GM04504 (cell line): Measurements from ENCODE around the gene ATF1.
A peak's percentile ranks its signal among the peaks of the same experiment; 100 is the strongest.

Experiments
- DNase-seq: peaks from one replicate; pipeline ENCODE4 v3.0.0-alpha.2; 2012; ENCODE audit warnings: low read depth

Gene ATF1

DNA sequence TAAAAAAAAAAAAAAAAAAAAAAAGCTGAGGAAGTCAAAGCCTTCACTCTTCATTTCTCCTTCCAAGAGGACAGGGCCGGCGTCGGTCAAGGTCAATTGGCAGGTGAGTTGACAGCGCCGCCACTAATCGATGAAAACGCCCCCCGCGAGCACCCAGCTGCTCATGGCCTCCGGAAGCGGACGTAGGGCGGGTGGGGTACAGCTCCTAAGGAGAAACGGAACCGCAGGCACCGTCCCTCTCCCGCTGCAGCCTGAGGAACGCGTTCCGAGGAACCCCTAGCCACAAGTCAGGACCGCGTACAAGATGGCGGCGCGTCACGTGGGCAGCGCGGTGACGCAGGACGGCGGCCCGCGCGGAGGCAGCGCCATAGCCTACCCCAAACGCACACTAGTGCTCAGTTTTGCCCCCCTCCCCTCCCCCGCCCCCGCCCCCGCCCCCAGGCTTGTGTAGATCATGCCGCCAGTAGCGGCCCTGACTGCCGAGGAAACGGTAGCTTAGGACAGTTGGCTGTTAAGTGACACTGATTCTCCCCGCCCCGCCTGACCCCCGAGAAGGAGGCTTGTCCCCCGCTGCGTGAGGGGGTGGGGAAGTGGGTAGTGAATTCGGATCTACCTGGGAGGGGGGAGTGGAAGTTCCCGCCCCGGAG, at the start of gene ATF1:
TSS of gene ATF1 (plus strand) at position 463 of the 647 bp plus-strand sequence. CDS start 16,045 bp downstream, outside the sequence.
- DNase-seq, result peak; percentile 73

DNA sequence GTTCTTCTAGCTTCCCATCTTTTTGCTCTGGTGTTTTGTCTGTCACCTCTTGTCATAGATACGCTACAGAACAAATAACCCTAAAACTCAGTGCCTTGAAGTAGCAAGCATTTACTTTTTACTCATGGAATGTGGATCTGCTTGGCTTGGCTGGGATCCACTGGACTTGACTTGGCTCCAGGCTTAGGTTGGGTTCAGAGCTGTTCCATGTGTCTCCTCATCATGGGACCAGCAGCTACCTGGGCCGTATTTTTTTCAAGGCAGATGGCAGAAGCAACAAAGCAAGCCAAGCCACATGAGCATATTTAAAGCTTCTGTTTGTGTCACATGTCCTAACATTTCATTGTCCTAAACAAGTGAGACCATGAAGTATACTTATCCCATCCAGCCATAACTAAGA, 48.7 kb upstream of the ATF1 start:
- no peak for DNase-seq

DNA sequence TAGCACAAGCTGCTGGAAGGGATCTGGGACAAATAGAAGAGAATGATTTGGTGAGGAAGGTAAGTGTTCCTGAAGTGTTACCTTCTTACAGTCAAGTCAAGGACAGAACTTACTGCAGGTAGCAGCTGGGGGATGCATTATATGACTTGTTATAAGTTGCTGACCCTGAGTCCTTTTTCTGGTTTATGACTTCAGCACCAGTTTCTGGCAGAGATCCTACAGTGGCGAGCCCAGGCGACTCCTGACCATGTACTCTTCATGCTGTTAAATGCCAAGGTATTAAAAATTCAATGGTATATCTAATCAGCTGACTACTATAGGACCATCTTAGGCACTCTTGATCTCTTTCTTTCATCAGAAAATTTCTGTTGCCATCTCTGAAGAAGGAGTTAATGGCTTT, 45.1 kb upstream of the ATF1 start:
- DNase-seq, result no peak

- DNase-seq, result no peak
These were observed 43.8 kb upstream of the ATF1 start for GRCh38 chr12:50720085-50720484.

GRCh38 chr12:50720501-50720900, 43.4 kb upstream of the ATF1 start:
- no peak for DNase-seq

DNA sequence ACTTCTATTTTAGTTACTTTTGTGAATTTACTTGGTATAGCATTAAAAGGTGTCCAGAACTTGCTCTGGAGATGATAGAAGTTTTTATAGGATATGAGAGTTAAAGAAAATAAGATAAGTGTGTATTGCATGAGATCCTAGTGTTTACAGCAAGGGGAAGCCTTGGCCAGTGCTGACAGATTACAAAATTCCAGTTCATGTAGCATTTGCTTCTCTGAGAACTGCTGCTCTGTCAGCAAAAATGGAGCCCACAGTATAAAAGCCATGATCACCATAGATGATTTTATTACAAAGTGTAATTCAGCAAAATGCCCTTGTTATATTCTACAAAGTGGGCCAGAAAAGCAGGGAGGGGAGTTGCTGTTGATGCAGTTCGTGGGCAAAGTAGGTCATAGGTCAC, 40.0 kb upstream of the ATF1 start:
- DNase-seq, result no peak

- no peak for DNase-seq
These were observed 38.6 kb upstream of the ATF1 start for GRCh38 chr12:50725011-50725942.

DNA sequence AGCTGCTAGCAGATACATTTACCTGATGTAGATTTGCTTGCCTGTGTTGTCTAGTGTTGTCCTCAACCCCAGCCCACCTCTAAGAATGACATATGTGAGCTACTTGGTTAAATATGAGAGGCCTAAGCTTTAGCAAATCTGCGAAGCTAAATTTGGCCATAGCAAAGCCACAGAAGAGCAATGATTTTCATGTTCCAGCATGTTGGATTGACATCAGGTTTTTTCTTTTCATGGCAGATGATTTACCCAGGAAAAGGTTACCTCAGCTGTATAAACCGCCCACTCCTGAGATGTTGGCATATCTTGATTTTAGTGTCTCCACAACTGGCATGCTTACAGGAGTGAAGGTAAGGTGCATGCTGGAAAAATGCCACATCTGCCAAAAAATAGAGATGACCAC, 36.4 kb upstream of the ATF1 start:
- no peak for DNase-seq

- no peak for DNase-seq
These were observed 35.5 kb upstream of the ATF1 start for GRCh38 chr12:50728417-50728816.

DNA sequence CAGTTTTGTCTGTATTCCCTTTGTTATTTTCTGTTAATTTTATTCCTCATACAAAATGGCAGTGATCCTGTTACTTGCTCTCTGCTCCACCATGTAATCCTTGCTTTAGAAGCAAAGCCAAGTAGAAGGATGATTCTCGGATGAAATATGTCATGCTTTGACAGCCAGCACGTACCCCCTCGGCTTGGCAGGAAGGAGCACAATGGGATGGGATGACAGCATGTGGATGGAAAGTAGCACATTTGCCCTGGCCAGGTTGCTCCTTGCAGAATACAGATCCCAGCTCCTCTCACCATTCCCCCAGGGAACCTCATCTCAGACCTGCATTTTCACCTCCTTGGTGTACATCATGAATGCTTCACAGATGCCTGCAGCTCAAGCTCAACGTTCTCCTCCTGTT, 35.1 kb upstream of the ATF1 start:
- no peak for DNase-seq

- peak; percentile 73 for DNase-seq
These were observed 31.3 kb upstream of the ATF1 start for GRCh38 chr12:50732591-50732990.

GRCh38 chr12:50733706-50734105, 30.2 kb upstream of the ATF1 start:
- DNase-seq, result no peak

GRCh38 chr12:50734409-50735263, 29.3 kb upstream of the ATF1 start:
- DNase-seq, result no peak

- no peak for DNase-seq
These were observed 24.3 kb upstream of the ATF1 start for GRCh38 chr12:50739611-50740010.

GRCh38 chr12:50740307-50740706, 23.6 kb upstream of the ATF1 start:
- no peak for DNase-seq

GRCh38 chr12:50742776-50743175, 21.1 kb upstream of the ATF1 start:
- DNase-seq, result no peak

DNA sequence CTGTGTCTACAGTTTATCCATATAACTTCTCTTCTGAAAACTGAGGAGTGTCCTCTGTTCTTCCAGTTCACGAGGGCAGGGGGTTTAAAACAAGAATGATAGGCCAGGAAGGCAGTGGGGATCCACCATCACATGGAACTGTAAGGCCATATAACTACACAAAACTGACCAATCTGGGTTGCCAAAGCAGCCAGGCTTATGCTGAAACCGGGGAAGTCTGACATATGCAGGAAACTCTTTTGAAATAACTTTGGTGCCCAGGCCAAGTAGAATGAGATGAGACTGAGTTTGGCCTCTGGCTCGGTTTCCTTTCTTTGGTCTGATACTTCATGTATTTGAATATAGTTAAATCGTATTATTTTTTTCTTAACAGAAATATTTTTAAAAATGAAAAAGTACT, 18.0 kb upstream of the ATF1 start:
- no peak for DNase-seq

DNA sequence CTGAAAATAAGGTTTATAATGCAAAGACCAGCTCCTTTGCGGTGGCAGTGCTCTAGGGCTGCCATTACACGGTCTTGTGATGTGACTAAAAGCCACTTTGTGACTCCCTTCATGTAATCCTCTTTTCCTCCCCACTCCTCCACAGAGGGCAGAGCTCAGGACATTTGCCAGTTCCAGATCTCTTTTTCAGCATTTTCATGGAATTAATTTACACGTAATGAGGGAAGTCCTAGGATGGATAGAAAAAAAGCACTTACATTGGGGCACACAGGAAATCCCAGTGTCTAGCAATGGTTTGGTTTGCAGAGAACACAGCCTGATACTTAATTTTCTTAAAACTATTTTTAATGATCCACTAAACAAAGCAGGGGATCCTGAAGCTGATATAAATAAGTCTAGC, 17.5 kb upstream of the ATF1 start:
- no peak for DNase-seq

- DNase-seq, result no peak
These were observed 16.1 kb upstream of the ATF1 start for GRCh38 chr12:50747817-50748216.

- DNase-seq, result no peak
These were observed 14.4 kb upstream of the ATF1 start for GRCh38 chr12:50749459-50749882.

- DNase-seq, result no peak
These were observed 13.5 kb upstream of the ATF1 start for GRCh38 chr12:50750366-50750765.

DNA sequence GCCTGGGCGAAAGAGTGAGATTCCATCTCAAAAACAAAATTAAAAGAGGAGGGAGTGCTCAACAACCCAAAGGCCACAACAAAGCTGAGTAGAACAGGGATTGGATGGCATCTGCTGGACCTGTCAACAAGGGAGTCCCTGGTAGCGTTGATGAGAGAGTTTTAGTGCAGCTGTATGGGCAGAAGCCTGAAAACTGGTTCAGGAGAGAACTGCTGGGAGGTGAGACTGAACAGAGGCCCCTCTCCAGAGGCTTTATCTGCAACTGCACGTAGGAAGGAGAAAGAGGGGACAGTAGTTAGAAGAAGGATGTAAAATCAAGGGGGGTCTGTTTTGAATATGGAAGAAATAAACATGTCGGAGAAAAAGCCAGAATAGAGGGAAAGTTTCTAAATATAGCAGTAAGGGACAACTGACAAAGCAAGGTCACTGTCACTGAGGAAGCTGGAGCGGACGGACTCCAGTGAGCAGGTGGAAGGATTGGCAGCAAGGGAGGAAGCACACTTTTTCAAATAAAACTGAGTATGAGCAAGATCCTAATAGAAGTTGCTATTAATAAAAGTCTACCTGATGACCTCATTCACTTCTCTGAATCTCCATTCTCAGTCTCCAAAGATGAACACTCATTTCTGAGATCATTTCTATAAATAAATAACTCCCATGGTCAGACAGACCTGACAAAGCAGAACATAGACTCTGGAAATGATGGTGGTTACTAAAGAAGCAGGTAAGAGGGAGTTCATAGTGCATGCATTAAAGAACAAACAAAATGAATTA, 11.8 kb upstream of the ATF1 start:
- DNase-seq, result no peak
